H9 (cell line): ENCODE measurements around the gene ERC2. TPM values are rescaled to one million over a fixed set of nuclear protein-coding genes. Genes with fewer than 3 reads are reported as not detected.

Experiments
- DNase-seq: peaks from one replicate; pipeline ENCODE4 v3.0.0-alpha.2; 2017
- H2AFZ ChIP-seq: one replicate; pipeline ENCODE4 v1.6.1; 2013; ENCODE audit warnings: mild to moderate bottlenecking, low read length, control low read depth, moderate library complexity
- H2AK5ac ChIP-seq: 2 replicates; pipeline ENCODE4 v1.6.1; 2013; ENCODE audit warnings: low read length, control low read depth, mixed read lengths; ENCODE audit not compliant: insufficient read length
- H2BK120ac ChIP-seq: one replicate; pipeline ENCODE4 v1.6.1; 2013; ENCODE audit warnings: low read depth, mild to moderate bottlenecking, low read length, control low read depth, inconsistent platforms; ENCODE audit not compliant: poor library complexity, severe bottlenecking
- H2BK12ac ChIP-seq: 2 replicates; pipeline ENCODE4 v1.6.1; 2013; ENCODE audit warnings: low read length, control low read depth, mixed read lengths, low read depth; ENCODE audit not compliant: insufficient read length
- H2BK15ac ChIP-seq: 2 replicates; pipeline ENCODE4 v1.6.1; 2013; ENCODE audit warnings: low read depth, low read length, control low read depth
- H2BK20ac ChIP-seq: one replicate; pipeline ENCODE4 v1.6.1; 2013; ENCODE audit warnings: low read depth, mild to moderate bottlenecking, low read length, control low read depth, inconsistent platforms; ENCODE audit not compliant: poor library complexity, severe bottlenecking
- H2BK5ac ChIP-seq: 2 replicates; pipeline ENCODE4 v1.6.1; 2013; ENCODE audit warnings: low read length, control low read depth, mixed read lengths; ENCODE audit not compliant: insufficient read length
- H3K14ac ChIP-seq: 2 replicates; pipeline ENCODE4 v1.6.1; 2013; ENCODE audit warnings: low read length, control low read depth; ENCODE audit not compliant: insufficient read depth
- H3K18ac ChIP-seq: 2 replicates; pipeline ENCODE4 v1.6.1; 2013; ENCODE audit warnings: low read depth, mild to moderate bottlenecking, mixed read lengths, low read length, control low read depth; ENCODE audit not compliant: insufficient read length
- H3K23ac ChIP-seq: 2 replicates; pipeline ENCODE4 v1.6.1; 2013; ENCODE audit warnings: low read length, control low read depth, mixed read lengths, low read depth; ENCODE audit not compliant: insufficient read length
- H3K23me2 ChIP-seq: 2 replicates; pipeline ENCODE4 v1.6.1; 2013; ENCODE audit warnings: low read depth, mild to moderate bottlenecking, mixed read lengths, low read length, control low read depth; ENCODE audit not compliant: insufficient read length, poor library complexity, severe bottlenecking
- H3K27ac ChIP-seq: 2 replicates; pipeline ENCODE4 v1.5.1; 2013; ENCODE audit warnings: low read length, control low read depth, mixed read lengths, low read depth; ENCODE audit not compliant: insufficient read length
- H3K27me3 ChIP-seq: 2 replicates; pipeline ENCODE4 v1.6.1; 2013; ENCODE audit warnings: low read length, control low read depth, inconsistent platforms; ENCODE audit not compliant: insufficient read depth
- H3K4ac ChIP-seq: 2 replicates; pipeline ENCODE4 v1.6.1; 2013; ENCODE audit warnings: low read depth, mild to moderate bottlenecking, control low read depth, inconsistent platforms, low read length, moderate library complexity
- H3K4me1 ChIP-seq: 2 replicates; pipeline ENCODE4 v1.6.1; 2013; ENCODE audit warnings: low read length, control low read depth, inconsistent platforms; ENCODE audit not compliant: insufficient read depth
- H3K4me2 ChIP-seq: 2 replicates; pipeline ENCODE4 v1.6.1; 2013; ENCODE audit warnings: low read length, control low read depth, mixed read lengths; ENCODE audit not compliant: insufficient read length, insufficient read depth
- H3K56ac ChIP-seq: 2 replicates; pipeline ENCODE4 v1.6.1; 2013; ENCODE audit warnings: low read depth, mild to moderate bottlenecking, mixed read lengths, low read length, control low read depth; ENCODE audit not compliant: insufficient read length
- H3K79me1 ChIP-seq: 2 replicates; pipeline ENCODE4 v1.6.1; 2013; ENCODE audit warnings: low read depth, mild to moderate bottlenecking, moderate library complexity, low read length, control low read depth, inconsistent platforms; ENCODE audit not compliant: insufficient read depth, poor library complexity, severe bottlenecking
- H3K79me2 ChIP-seq: 2 replicates; pipeline ENCODE4 v1.6.1; 2013; ENCODE audit warnings: low read length, control low read depth, inconsistent platforms; ENCODE audit not compliant: insufficient read depth
- H3K9ac ChIP-seq: 2 replicates; pipeline ENCODE4 v1.6.1; 2013; ENCODE audit warnings: low read length, control low read depth, mixed read lengths; ENCODE audit not compliant: insufficient read length; ENCODE audit errors: extremely low read depth
- H3K9me3 ChIP-seq: one replicate; pipeline ENCODE4 v1.6.1; 2013; ENCODE audit warnings: low read depth, low read length, inconsistent platforms; ENCODE audit not compliant: control insufficient read depth
- H3T11ph ChIP-seq: one replicate; pipeline ENCODE4 v1.6.1; 2013; ENCODE audit warnings: mild to moderate bottlenecking, low read length, control low read depth, inconsistent platforms
- H4K20me1 ChIP-seq: one replicate; pipeline ENCODE4 v1.6.1; 2013; ENCODE audit not compliant: control insufficient read depth, insufficient read length, insufficient read depth
- H4K5ac ChIP-seq: 2 replicates; pipeline ENCODE4 v1.6.1; 2013; ENCODE audit warnings: low read depth, mild to moderate bottlenecking, mixed read lengths, low read length, control low read depth; ENCODE audit not compliant: insufficient read length
- H4K8ac ChIP-seq: replicated peaks from 2 replicates; pipeline ENCODE4 v1.6.1; 2013; ENCODE audit warnings: low read length, control low read depth, mixed read lengths, low read depth; ENCODE audit not compliant: insufficient read length
- H4K91ac ChIP-seq: 2 replicates; pipeline ENCODE4 v1.6.1; 2013; ENCODE audit warnings: low read depth, mild to moderate bottlenecking, moderate library complexity, mixed read lengths, low read length, control low read depth; ENCODE audit not compliant: insufficient read length
- H3K27ac Mint-ChIP-seq, 3 experiments: 2 replicates in 2 of 3; 3 replicates in 1 of 3; pipeline ENCODE4 v1.8.0; 2020 to 2021; ENCODE audit warnings: mixed read lengths in 3 of 3, mild to moderate bottlenecking in 1 of 3, moderate library complexity in 1 of 3
- H3K27me3 Mint-ChIP-seq: 2 replicates; pipeline ENCODE4 v1.8.0; 2021; ENCODE audit warnings: low read depth, mild to moderate bottlenecking, moderate library complexity, mixed read lengths
- H3K36me3 Mint-ChIP-seq, 3 experiments: 2 replicates in 2 of 3; 3 replicates in 1 of 3; pipeline ENCODE4 v1.8.0; 2020 to 2021; ENCODE audit warnings: low read depth in 3 of 3, mixed read lengths in 3 of 3; ENCODE audit not compliant: insufficient read depth in 1 of 3
- H3K4me1 Mint-ChIP-seq, 2 experiments: 2 replicates each; pipeline ENCODE4 v1.8.0; 2020; ENCODE audit warnings: mixed read lengths in 2 of 2
- H3K4me3 Mint-ChIP-seq, 2 experiments: 2 replicates in 1 of 2; 3 replicates in 1 of 2; pipeline ENCODE4 v1.8.0; 2020 to 2021; ENCODE audit warnings: mild to moderate bottlenecking in 2 of 2, mixed read lengths in 2 of 2, moderate library complexity in 1 of 2
- H3K9me3 Mint-ChIP-seq, 2 experiments: 2 replicates in 1 of 2; 3 replicates in 1 of 2; pipeline ENCODE4 v1.8.0; 2020; ENCODE audit warnings: mild to moderate bottlenecking in 2 of 2, mixed read lengths in 2 of 2, moderate library complexity in 1 of 2
- CTCF ChIP-seq: fragments of 200-600 bp; sonication (generic); conservative IDR thresholded peaks from 3 replicates; pipeline ENCODE4 v1.8.0; 2021; ENCODE audit warnings: antibody characterized with exemption, mild to moderate bottlenecking
- WGBS: extraction: QIAGEN DNeasy Blood & Tissue Kit; methylation state at CpG from one replicate; pipeline ENCODE4 v1.1.7; 2013; ENCODE audit warnings: missing lambda C conversion rate, low lambda C conversion rate, mixed read lengths; ENCODE audit not compliant: insufficient read length; ENCODE audit errors: extremely low coverage; 5-methylcytosine and 5-hydroxymethylcytosine counted together
- total RNA-seq: library from RNA; stranded (reverse); gene quantifications from 2 replicates; pipeline ENCODE4 v1.2.1, GENCODE V29; 2021

Gene ERC2
- total RNA-seq, 1 experiment from 2014 or later, result 15.4 TPM

- no peak overlapping the region for H3K27ac Mint-ChIP-seq
- no peaks in the 10 kb centered on the region for H3K79me1 ChIP-seq
- H4K91ac ChIP-seq, result no peak overlapping the region
- no peaks in the 10 kb centered on the region for H3K9me3 ChIP-seq
- no peaks in the 10 kb centered on the region for H3K27me3 ChIP-seq
- H4K20me1 ChIP-seq, result no peaks in the 10 kb centered on the region
- WGBS, result no CpG with 5 or more reads among the region's 4 CpGs
- no peak overlapping the region for H4K8ac ChIP-seq
- H3K4me2 ChIP-seq, result no peak overlapping the region
- no peak for DNase-seq
- H2AFZ ChIP-seq, result no peak overlapping the region
- H3K27ac ChIP-seq, result no peak overlapping the region
- H2BK20ac ChIP-seq, result no peak overlapping the region
- H3K4me1 Mint-ChIP-seq, result 0 out of 4 replicates have a peak, but pooled peaks cover 0 to 2% of the 10 kb centered on the region in 2 experiments
- H3K9ac ChIP-seq, result no peak overlapping the region
- H4K5ac ChIP-seq, result no peak overlapping the region
- no peak overlapping the region for H2BK12ac ChIP-seq
- no peak overlapping the region for H3T11ph ChIP-seq
- TF ChIP-seq CTCF, result no peak
- H3K9me3 Mint-ChIP-seq, result no peaks in the 10 kb centered on the region
- no peak overlapping the region for H3K4ac ChIP-seq
- no peaks in the 10 kb centered on the region; a peak in 1 of 7 replicates for H3K36me3 Mint-ChIP-seq
- no peak overlapping the region for H2BK15ac ChIP-seq
- H2BK5ac ChIP-seq, result no peak overlapping the region
- H2AK5ac ChIP-seq, result no peak overlapping the region
- H3K56ac ChIP-seq, result no peak overlapping the region
- H3K27me3 Mint-ChIP-seq, result no peaks in the 10 kb centered on the region; the same call in 1 of the 2 replicates
- H3K4me1 ChIP-seq, result no peaks in the 10 kb centered on the region
- no peak overlapping the region for H3K4me3 Mint-ChIP-seq
- H3K23me2 ChIP-seq, result no peaks in the 10 kb centered on the region
- no peak overlapping the region for H2BK120ac ChIP-seq
- no peaks in the 10 kb centered on the region for H3K79me2 ChIP-seq
- H3K18ac ChIP-seq, result no peak overlapping the region
- H3K23ac ChIP-seq, result no peak overlapping the region
- H3K14ac ChIP-seq, result no peak overlapping the region
Measured at GRCh38 chr3:55951388-55951787, 516.9 kb downstream of the ERC2 start.
